AG09309 (cell line): ENCODE results near the gene ATP13A3.

Source experiments
- DNase-seq: peaks from one replicate; pipeline ENCODE4 v3.0.0-alpha.2; 2010; ENCODE audit warnings: low read depth
- H3K4me3 ChIP-seq: 2 replicates; pipeline ENCODE4 v1.5.1; 2011; ENCODE audit warnings: mild to moderate bottlenecking, low read depth, low read length, moderate library complexity; ENCODE audit not compliant: control insufficient read depth
- CTCF ChIP-seq: IDR thresholded peaks from 2 replicates; pipeline ENCODE4 v1.5.1; 2011; ENCODE audit warnings: mild to moderate bottlenecking, low read depth, low read length, inconsistent platforms; ENCODE audit not compliant: insufficient read depth, control insufficient read depth; ENCODE audit errors: missing control alignments

Gene ATP13A3

GRCh38 chr3:194458131-194458530 is 28.7 kb downstream of the ATP13A3 start:
- no peak for TF ChIP-seq CTCF
- no peak for DNase-seq
- no peak overlapping the region for H3K4me3 ChIP-seq

- TF ChIP-seq CTCF: no peak
- no peak overlapping the region for H3K4me3 ChIP-seq
- DNase-seq: no peak
Measured at GRCh38 chr3:194455481-194455880, 31.3 kb downstream of the ATP13A3 start.

- DNase-seq: no peak
- no peak for TF ChIP-seq CTCF
- no peak overlapping the region for H3K4me3 ChIP-seq
Measured at GRCh38 chr3:194450341-194450740, 36.5 kb downstream of the ATP13A3 start.

GRCh38 chr3:194449913-194450312 is 36.9 kb downstream of the ATP13A3 start:
- no peak for DNase-seq
- TF ChIP-seq CTCF: no peak
- no peak overlapping the region for H3K4me3 ChIP-seq

GRCh38 chr3:194447657-194448056 is 39.1 kb downstream of the ATP13A3 start:
- no peak for DNase-seq
- H3K4me3 ChIP-seq: no peak overlapping the region
- no peak for TF ChIP-seq CTCF

GRCh38 chr3:194447161-194447560 is 39.6 kb downstream of the ATP13A3 start:
- no peak for DNase-seq
- no peak overlapping the region for H3K4me3 ChIP-seq
- no peak for TF ChIP-seq CTCF

GRCh38 chr3:194446754-194447153 is 40.0 kb downstream of the ATP13A3 start:
- DNase-seq: no peak
- no peak overlapping the region for H3K4me3 ChIP-seq
- TF ChIP-seq CTCF: no peak
